ENCODE data around the gene MYH16.

DNA sequence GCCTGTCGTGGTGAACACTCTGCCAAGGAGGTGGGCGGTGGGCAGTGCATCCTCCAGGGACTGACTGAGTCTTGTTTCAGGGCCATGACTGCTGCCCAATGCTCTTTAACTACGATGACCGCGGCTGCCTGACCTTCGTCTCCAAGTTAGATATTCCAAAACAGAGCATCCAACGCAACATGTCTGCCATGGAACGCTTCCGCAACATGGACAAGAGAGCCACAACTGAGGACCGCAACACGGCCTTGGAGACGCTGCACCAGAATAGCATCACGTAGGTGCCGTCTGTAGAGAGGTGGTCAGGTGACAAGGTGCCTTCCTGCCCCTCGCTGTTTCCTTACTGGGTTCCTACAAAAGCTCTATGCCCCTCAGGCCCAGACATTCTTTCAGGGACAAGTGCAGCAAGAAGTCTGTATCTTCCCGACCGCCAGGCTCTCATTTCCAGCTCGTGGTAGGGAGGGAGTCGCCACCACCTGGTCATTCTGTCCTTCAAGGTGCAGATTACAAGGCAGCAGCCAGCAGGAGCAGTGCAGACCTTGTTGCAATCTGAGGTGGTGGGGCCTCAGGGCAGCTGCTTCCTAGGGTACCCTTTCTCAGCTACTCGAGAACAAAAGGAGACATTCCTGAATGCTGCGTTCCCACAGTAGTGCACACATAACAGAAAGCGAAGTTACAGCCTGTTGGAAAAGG lies 87.0 kb downstream of the MYH16 start:
- TF ChIP-seq, protein P1, sequence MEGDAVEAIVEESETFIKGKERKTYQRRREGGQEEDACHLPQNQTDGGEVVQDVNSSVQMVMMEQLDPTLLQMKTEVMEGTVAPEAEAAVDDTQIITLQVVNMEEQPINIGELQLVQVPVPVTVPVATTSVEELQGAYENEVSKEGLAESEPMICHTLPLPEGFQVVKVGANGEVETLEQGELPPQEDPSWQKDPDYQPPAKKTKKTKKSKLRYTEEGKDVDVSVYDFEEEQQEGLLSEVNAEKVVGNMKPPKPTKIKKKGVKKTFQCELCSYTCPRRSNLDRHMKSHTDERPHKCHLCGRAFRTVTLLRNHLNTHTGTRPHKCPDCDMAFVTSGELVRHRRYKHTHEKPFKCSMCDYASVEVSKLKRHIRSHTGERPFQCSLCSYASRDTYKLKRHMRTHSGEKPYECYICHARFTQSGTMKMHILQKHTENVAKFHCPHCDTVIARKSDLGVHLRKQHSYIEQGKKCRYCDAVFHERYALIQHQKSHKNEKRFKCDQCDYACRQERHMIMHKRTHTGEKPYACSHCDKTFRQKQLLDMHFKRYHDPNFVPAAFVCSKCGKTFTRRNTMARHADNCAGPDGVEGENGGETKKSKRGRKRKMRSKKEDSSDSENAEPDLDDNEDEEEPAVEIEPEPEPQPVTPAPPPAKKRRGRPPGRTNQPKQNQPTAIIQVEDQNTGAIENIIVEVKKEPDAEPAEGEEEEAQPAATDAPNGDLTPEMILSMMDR (IDR thresholded peaks at IDR 0.05; ENCODE audit: low read length): no peak
- no peak for TF ChIP-seq EZH2phosphoT487 (IDR thresholded peaks at IDR 0.05; ENCODE audit: low read length)
